ENCODE results near the gene TEAD1. TPM values are rescaled to one million over a fixed set of nuclear protein-coding genes. Genes with fewer than 3 reads are reported as not detected.

The TEAD1 gene
- total and polyA plus RNA-seq, 10 of the 15 experiments (the other 5 are each of a cell fraction or from before 2014, with no cell fraction given), result 0.01 to 0.59 (median 0.04) TPM; not detected in 6

GRCh38 chr11:12717851-12718291, 43.6 kb downstream of the TEAD1 start (continued):
- TF ChIP-seq PKNOX1 (IDR thresholded peaks at IDR 0.05) (no peak), ZNF24 (IDR thresholded peaks at IDR 0.05) (no peak), ATF2 (IDR thresholded peaks at IDR 0.05; ENCODE audit: low read length) (peak; percentile 61; the same call in 1 of the 2 replicates), NBN (IDR thresholded peaks at IDR 0.05) (no peak), SKIL (IDR thresholded peaks at IDR 0.05; ENCODE audit: low read depth, poor library complexity, severe bottlenecking) (peak; percentile 42), SREBF1 (IDR thresholded peaks at IDR 0.05; ENCODE audit: low read length) (no peak), REST (IDR thresholded peaks at IDR 0.05; ENCODE audit: low read depth, low read length) (no peak), EGR1 (IDR thresholded peaks at IDR 0.05; ENCODE audit: borderline replicate concordance in 1 of 2, low read depth in 2 of 2, low read length in 2 of 2) (no peak), IRF3 (IDR thresholded peaks at IDR 0.05) (no peak), ESRRA (IDR thresholded peaks at IDR 0.05; ENCODE audit: low read length) (no peak)
